Spleen (tissue), 7 donors: ENCODE results near the gene LRIG1.

ENCODE experiments used
- POLR2A ChIP-seq, 3 donors: fragments of 450-650 bp; IDR thresholded peaks; one replicate each; pipeline ENCODE4 v1.5.1; 2017; ENCODE audit warnings: antibody characterized with exemption in 3 of 3, mild to moderate bottlenecking in 1 of 3
- POLR2AphosphoS5 ChIP-seq, 3 donors: sonication (generic); formaldehyde crosslinking; IDR thresholded peaks; one replicate each; pipeline ENCODE4 v1.5.1; 2017; ENCODE audit warnings: antibody characterized with exemption in 3 of 3
- TF ChIP-seq, protein P1 (sequence below), 11 experiments: fragments of 200-600 bp in 7 of 11; fragments of 450-650 bp in 4 of 11; sonication (generic) in 4 of 11; IDR thresholded peaks in 8 of 11; conservative IDR thresholded peaks in 3 of 11; 1 replicate in 7 of 11; 2 replicates in 4 of 11; pipeline versions ENCODE4 v1.4.0 to v1.8.0; 2016 to 2021; ENCODE audit warnings: antibody characterized with exemption in 11 of 11, inconsistent platforms in 4 of 11, mild to moderate bottlenecking in 1 of 11
- donor health status: DM: no; HTN: no; CAD: no; lungs with moderate emphysema.
- donor health status: DM: no; HTN: no; CAD: no.
- donor health status: DM: no; HTN: no; CAD: no.

DNA sequence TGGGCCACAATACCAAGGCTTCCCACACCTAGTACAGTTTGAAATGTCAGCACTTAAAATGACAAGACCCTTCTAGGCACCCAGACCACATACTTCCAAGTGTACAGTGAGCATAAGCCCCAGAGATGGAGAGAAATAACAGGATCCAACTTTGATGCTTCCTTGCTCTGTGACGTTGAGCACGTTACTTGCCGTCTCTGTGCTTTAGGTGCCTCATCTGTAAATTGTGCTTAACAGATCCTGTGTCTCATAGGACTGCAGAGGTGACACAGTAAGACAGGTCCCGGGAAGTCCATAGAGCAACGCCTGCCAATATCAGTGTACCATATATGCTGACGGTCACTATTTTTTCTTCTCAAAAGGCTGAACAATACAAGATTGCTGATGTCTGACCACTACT, 59.1 kb downstream of the LRIG1 start:
- TF ChIP-seq, protein P1, sequence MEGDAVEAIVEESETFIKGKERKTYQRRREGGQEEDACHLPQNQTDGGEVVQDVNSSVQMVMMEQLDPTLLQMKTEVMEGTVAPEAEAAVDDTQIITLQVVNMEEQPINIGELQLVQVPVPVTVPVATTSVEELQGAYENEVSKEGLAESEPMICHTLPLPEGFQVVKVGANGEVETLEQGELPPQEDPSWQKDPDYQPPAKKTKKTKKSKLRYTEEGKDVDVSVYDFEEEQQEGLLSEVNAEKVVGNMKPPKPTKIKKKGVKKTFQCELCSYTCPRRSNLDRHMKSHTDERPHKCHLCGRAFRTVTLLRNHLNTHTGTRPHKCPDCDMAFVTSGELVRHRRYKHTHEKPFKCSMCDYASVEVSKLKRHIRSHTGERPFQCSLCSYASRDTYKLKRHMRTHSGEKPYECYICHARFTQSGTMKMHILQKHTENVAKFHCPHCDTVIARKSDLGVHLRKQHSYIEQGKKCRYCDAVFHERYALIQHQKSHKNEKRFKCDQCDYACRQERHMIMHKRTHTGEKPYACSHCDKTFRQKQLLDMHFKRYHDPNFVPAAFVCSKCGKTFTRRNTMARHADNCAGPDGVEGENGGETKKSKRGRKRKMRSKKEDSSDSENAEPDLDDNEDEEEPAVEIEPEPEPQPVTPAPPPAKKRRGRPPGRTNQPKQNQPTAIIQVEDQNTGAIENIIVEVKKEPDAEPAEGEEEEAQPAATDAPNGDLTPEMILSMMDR (IDR thresholded peaks at IDR 0.05 in 8 of 11, conservative IDR thresholded peaks at IDR 0.05 in 3 of 11): no peak
- TF ChIP-seq POLR2AphosphoS5 (IDR thresholded peaks at IDR 0.05) (no peak), POLR2A (IDR thresholded peaks at IDR 0.05) (no peak)
